Measurements from ENCODE around the gene TMEM182. TPM values are rescaled to one million over a fixed set of nuclear protein-coding genes. Genes with fewer than 3 reads are reported as not detected.

The TMEM182 gene
- total RNA-seq, 2 experiments from 2014 or later: 2.0 to 2.7 TPM

DNA sequence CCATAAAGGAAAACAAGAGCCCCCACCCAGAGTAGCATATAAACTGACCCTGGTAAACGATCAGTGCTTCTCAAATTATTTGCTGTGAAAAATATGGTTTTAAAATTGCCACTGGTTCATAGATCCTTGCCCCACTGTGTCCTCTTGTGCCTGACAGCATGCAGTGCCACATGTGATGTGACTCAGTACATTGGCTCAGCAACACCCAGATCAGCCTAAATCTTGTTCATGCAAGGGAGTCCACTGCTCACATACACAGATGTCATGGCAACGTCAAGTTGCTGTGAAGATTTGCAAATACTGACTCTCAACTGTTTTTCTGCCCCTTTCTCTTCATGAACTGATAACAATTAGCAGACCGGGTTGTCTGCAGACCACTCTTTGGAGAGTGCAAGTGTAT is 91.0 kb downstream of the TMEM182 start:
- H3K36me3 Mint-ChIP-seq (ENCODE audit: low read depth): no peaks in the 10 kb centered on the region
- H3K9me3 Mint-ChIP-seq: peaks cover 8% of the 10 kb centered on the region
- no peak overlapping the region for H3K4me3 Mint-ChIP-seq
- ATAC-seq (ENCODE audit: poor library complexity): no peak
- Histone ChIP-seq H3K27me3 (ENCODE audit: control insufficient read depth in 1 of 2, insufficient read depth in 2 of 2, low read length in 2 of 2) (peaks cover 3% of the 10 kb centered on the region in 2 experiments), H3K4me3 (ENCODE audit: low read length) (no peak overlapping the region), H3K4me1 (ENCODE audit: insufficient read depth, low read length) (no peaks in the 10 kb centered on the region), H3K27ac (ENCODE audit: low read depth in 1 of 2, low read length in 2 of 2) (no peak overlapping the region), H3K36me3 (ENCODE audit: insufficient read depth, low read length) (no peaks in the 10 kb centered on the region), H3K9me3 (ENCODE audit: control insufficient read depth in 1 of 2, insufficient read depth in 1 of 2, low read length in 2 of 2) (peaks cover 0 to 4% of the 10 kb centered on the region in 2 experiments)
- intact Hi-C loops (cut with DNase I, micrococcal nuclease): no loop called here
- no peak for DNase-seq
- CTCF ChIA-PET: no interaction called here
- POLR2A ChIA-PET: no interaction called here
- H3K27me3 Mint-ChIP-seq: peaks cover 13% of the 10 kb centered on the region
- TF ChIP-seq, protein P1, sequence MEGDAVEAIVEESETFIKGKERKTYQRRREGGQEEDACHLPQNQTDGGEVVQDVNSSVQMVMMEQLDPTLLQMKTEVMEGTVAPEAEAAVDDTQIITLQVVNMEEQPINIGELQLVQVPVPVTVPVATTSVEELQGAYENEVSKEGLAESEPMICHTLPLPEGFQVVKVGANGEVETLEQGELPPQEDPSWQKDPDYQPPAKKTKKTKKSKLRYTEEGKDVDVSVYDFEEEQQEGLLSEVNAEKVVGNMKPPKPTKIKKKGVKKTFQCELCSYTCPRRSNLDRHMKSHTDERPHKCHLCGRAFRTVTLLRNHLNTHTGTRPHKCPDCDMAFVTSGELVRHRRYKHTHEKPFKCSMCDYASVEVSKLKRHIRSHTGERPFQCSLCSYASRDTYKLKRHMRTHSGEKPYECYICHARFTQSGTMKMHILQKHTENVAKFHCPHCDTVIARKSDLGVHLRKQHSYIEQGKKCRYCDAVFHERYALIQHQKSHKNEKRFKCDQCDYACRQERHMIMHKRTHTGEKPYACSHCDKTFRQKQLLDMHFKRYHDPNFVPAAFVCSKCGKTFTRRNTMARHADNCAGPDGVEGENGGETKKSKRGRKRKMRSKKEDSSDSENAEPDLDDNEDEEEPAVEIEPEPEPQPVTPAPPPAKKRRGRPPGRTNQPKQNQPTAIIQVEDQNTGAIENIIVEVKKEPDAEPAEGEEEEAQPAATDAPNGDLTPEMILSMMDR (IDR thresholded peaks at IDR 0.05): no peak
- H3K27ac Mint-ChIP-seq: no peak overlapping the region
- H3K4me1 Mint-ChIP-seq (ENCODE audit: low read depth): no peaks in the 10 kb centered on the region

Other genes with a start within 250 kb of the TMEM182 start
- gene SLC9A2, start 142.5 kb upstream of the TMEM182 start, total RNA-seq: not detected

Data from CD4-positive, alpha-beta T cell (primary cell).